ENCODE measurements around the gene TRIM66.

- TF ChIP-seq, protein P1, sequence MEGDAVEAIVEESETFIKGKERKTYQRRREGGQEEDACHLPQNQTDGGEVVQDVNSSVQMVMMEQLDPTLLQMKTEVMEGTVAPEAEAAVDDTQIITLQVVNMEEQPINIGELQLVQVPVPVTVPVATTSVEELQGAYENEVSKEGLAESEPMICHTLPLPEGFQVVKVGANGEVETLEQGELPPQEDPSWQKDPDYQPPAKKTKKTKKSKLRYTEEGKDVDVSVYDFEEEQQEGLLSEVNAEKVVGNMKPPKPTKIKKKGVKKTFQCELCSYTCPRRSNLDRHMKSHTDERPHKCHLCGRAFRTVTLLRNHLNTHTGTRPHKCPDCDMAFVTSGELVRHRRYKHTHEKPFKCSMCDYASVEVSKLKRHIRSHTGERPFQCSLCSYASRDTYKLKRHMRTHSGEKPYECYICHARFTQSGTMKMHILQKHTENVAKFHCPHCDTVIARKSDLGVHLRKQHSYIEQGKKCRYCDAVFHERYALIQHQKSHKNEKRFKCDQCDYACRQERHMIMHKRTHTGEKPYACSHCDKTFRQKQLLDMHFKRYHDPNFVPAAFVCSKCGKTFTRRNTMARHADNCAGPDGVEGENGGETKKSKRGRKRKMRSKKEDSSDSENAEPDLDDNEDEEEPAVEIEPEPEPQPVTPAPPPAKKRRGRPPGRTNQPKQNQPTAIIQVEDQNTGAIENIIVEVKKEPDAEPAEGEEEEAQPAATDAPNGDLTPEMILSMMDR (IDR thresholded peaks at IDR 0.05), result no peak
- TF ChIP-seq POLR2A (IDR thresholded peaks at IDR 0.05), result no peak
Observed at GRCh38 chr11:8709777-8710176, 27.3 kb upstream of the TRIM66 start.
